Pons (tissue), 1 donor: ENCODE results near the gene PXMP4.

Experiments
- DNase-seq: peaks from one replicate; pipeline ENCODE4 v3.0.0-alpha.2; 2016; ENCODE audit warnings: low spot score

Gene PXMP4

GRCh38 chr20:33669873-33670640 is 50.1 kb downstream of the PXMP4 start:
- DNase-seq, result no peak

- DNase-seq, result no peak
Observed at GRCh38 chr20:33669224-33669623, 50.9 kb downstream of the PXMP4 start.

- no peak for DNase-seq
Observed at GRCh38 chr20:33668466-33669155, 51.5 kb downstream of the PXMP4 start.

- no peak for DNase-seq
Observed at GRCh38 chr20:33667676-33668465, 52.2 kb downstream of the PXMP4 start.

GRCh38 chr20:33667245-33667675 is 52.9 kb downstream of the PXMP4 start:
- DNase-seq, result no peak

GRCh38 chr20:33666293-33667244 is 53.5 kb downstream of the PXMP4 start, which contains the start of gene ACTL10:
ACTL10 (plus strand) TSS chr20:33666943; CDS start chr20:33667498, 555 bp downstream.
- DNase-seq, result peak; percentile 98

- DNase-seq, result no peak
Observed at GRCh38 chr20:33664762-33665144, 55.4 kb downstream of the PXMP4 start.

- DNase-seq, result no peak
Observed at GRCh38 chr20:33664085-33664761, 55.9 kb downstream of the PXMP4 start.

- DNase-seq, result no peak
Observed at GRCh38 chr20:33663161-33664084, 56.7 kb downstream of the PXMP4 start.

- no peak for DNase-seq
Observed at GRCh38 chr20:33662172-33662571, 57.9 kb downstream of the PXMP4 start, which contains the start of gene C20orf144. C20orf144 (plus strand) TSS chr20:33662327; CDS start chr20:33662346, 19 bp downstream.

GRCh38 chr20:33660685-33661058 is 59.4 kb downstream of the PXMP4 start:
- DNase-seq, result no peak

GRCh38 chr20:33660035-33660684 is 60.0 kb downstream of the PXMP4 start:
- DNase-seq, result no peak

- DNase-seq, result no peak
Observed at GRCh38 chr20:33659341-33660034, 60.6 kb downstream of the PXMP4 start.

- DNase-seq, result no peak
Observed at GRCh38 chr20:33658929-33659328, 61.2 kb downstream of the PXMP4 start.

GRCh38 chr20:33658510-33658909 is 61.6 kb downstream of the PXMP4 start:
- DNase-seq, result no peak

GRCh38 chr20:33657704-33658095 is 62.4 kb downstream of the PXMP4 start:
- DNase-seq, result no peak

- DNase-seq, result no peak
Observed at GRCh38 chr20:33656783-33657703, 63.1 kb downstream of the PXMP4 start.
